Keratinocyte (primary cell): Measurements from ENCODE around the gene TPST2.

Experiments used
- CTCF ChIP-seq, 3 experiments: IDR thresholded peaks in 1 of 3; conservative IDR thresholded peaks in 1 of 3; optimal IDR thresholded peaks in 1 of 3; 2 replicates in 2 of 3; 3 replicates in 1 of 3; pipeline versions ENCODE3 to v1.5.1; 2011; ENCODE audit warnings: low read length in 3 of 3, mild to moderate bottlenecking in 3 of 3, moderate library complexity in 2 of 3, control low read depth in 1 of 3, inconsistent platforms in 1 of 3; ENCODE audit not compliant: insufficient read depth in 2 of 3; ENCODE audit errors: extremely low read depth in 1 of 3
- EZH2 ChIP-seq: IDR thresholded peaks from one replicate; pipeline ENCODE4 v1.6.1; 2012; ENCODE audit warnings: inconsistent platforms, mild to moderate bottlenecking, low read length, moderate library complexity

- TF ChIP-seq CTCF (optimal IDR thresholded peaks at IDR 0.05 in 1 of 3, IDR thresholded peaks at IDR 0.05 in 1 of 3, conservative IDR thresholded peaks at IDR 0.05 in 1 of 3; ENCODE audit: extremely low read depth in 1 of 3, insufficient read depth in 2 of 3, low read length in 3 of 3), result no peak
- no peak for TF ChIP-seq EZH2
These were observed 28.5 kb upstream of the TPST2 start for GRCh38 chr22:26618455-26618854.
